Ovary (tissue), 9 donors: Measurements from ENCODE around the gene CCDC50. TPM values are rescaled to one million over a fixed set of nuclear protein-coding genes. Genes with fewer than 3 reads are reported as not detected.

Experiments used
- DNase-seq, 5 donors: peaks; one replicate each; pipeline ENCODE4 v3.0.0-alpha.2; 2019 to 2020
- H3K27ac ChIP-seq, 2 donors: fragments of 200-600 bp; one replicate each; pipeline versions ENCODE4 v1.5.1 to v1.8.0; 2019 to 2022
- H3K27me3 ChIP-seq: fragments of 200-600 bp; one replicate; pipeline ENCODE4 v1.8.0; 2022
- H3K36me3 ChIP-seq: fragments of 200-600 bp; sonication (generic); one replicate; pipeline ENCODE4 v1.5.1; 2019
- H3K4me1 ChIP-seq: one replicate; pipeline ENCODE4 v1.8.1; 2013; ENCODE audit warnings: mild to moderate bottlenecking, moderate library complexity; ENCODE audit not compliant: insufficient read depth
- H3K4me3 ChIP-seq: fragments of 200-600 bp; sonication (generic); one replicate; pipeline ENCODE4 v1.5.1; 2017
- H3K9me3 ChIP-seq, 2 donors: fragments of 200-600 bp in 1 of 2; sonication (generic) in 1 of 2; one replicate each; pipeline versions ENCODE4 v1.5.1 to v1.8.1; 2013 to 2019; ENCODE audit warnings: mild to moderate bottlenecking in 1 of 2, moderate library complexity in 1 of 2
- CTCF ChIP-seq, 3 donors: fragments of 450-650 bp in 2 of 3; fragments of 200-600 bp in 1 of 3; IDR thresholded peaks; one replicate each; pipeline versions ENCODE4 v1.5.1 to v1.8.0; 2016 to 2022; ENCODE audit warnings: antibody characterized with exemption in 3 of 3, mild to moderate bottlenecking in 1 of 3
- EP300 ChIP-seq: sonication (generic); formaldehyde crosslinking; IDR thresholded peaks from one replicate; pipeline ENCODE4 v1.6.1; 2017; ENCODE audit warnings: antibody characterized with exemption
- POLR2A ChIP-seq: fragments of 450-650 bp; IDR thresholded peaks from one replicate; pipeline ENCODE4 v1.6.1; 2017; ENCODE audit warnings: antibody characterized with exemption, mild to moderate bottlenecking, moderate library complexity
- WGBS, 3 donors: extraction: QIAGEN DNeasy Blood & Tissue Kit in 1 of 3; methylation state at CpG; one replicate each; pipeline versions ENCODE4 v1.1.5 to v1.1.7; 2013 to 2017; 5-methylcytosine and 5-hydroxymethylcytosine counted together
- intact Hi-C, 4 donors: fragments of 100-400 bp; cut with DNase I; formaldehyde crosslinking; loops; one replicate each; pipeline versions ENCODE4 v1.11.0 to v1.15.1; 2022 to 2023
- polyA plus RNA-seq, 2 donors: library from polyadenylated mRNA; stranded (reverse); fragments of 200-250 nt in 1 of 2; fragments of 350-450 nt in 1 of 2; fragmentation: Illumina TruSeq in 1 of 2; extraction: RNeasy Lipid Tissue Mini Kit (QIAGEN cat#74804) in 1 of 2; gene quantifications; one replicate each; pipeline ENCODE4 v1.2.3, GENCODE V29; 2013 to 2014
- total RNA-seq, 7 donors: library from RNA; depleted of rRNA in 2 of 7; stranded (reverse); fragments of >200 nt in 2 of 7; fragmentation: NEBNext Ultra II Directional in 3 of 7; extraction: Animal tissue kit (Norgen Biotek cat#: 25700) in 3 of 7; gene quantifications; one replicate each; pipeline versions ENCODE4 v1.1.0 to v1.2.4, GENCODE V29; 2016 to 2023
- donor health status: DM: no; HTN: no; CAD: no; lungs with moderate emphysema.
- donor health status: DM: no; HTN: no; CAD: no.
- donor health status: Bipolar disorder and iron deficiency.
- donor health status: DM: yes; HTN: yes; CAD: no.
- donor health status: DM: no; HTN: no; CAD: no.
- donor health status: DM: yes; HTN: yes; CAD: no.

Gene CCDC50
- total and polyA plus RNA-seq, 9 donors: 39.6 to 85.9 (median 75.2) TPM

- H3K4me3 ChIP-seq: no peak overlapping the region
- H3K27ac ChIP-seq: no peak overlapping the region
- DNase-seq: no peak
- intact Hi-C loops: no loop called here
- TF ChIP-seq EP300 (no peak), CTCF (IDR thresholded peaks at IDR 0.05) (no peak), POLR2A (no peak)
- H3K4me1 ChIP-seq: no peaks in the 10 kb centered on the region
- no peaks in the 10 kb centered on the region for H3K36me3 ChIP-seq
- no peaks in the 10 kb centered on the region for H3K27me3 ChIP-seq
- H3K9me3 ChIP-seq: no peaks in the 10 kb centered on the region
- WGBS, 3 donors: 63 to 79% (median 78%) methylated on average over 1 of the region's 1 CpG
These were observed 28.2 kb upstream of the CCDC50 start for GRCh38 chr3:191301017-191301416.

DNA sequence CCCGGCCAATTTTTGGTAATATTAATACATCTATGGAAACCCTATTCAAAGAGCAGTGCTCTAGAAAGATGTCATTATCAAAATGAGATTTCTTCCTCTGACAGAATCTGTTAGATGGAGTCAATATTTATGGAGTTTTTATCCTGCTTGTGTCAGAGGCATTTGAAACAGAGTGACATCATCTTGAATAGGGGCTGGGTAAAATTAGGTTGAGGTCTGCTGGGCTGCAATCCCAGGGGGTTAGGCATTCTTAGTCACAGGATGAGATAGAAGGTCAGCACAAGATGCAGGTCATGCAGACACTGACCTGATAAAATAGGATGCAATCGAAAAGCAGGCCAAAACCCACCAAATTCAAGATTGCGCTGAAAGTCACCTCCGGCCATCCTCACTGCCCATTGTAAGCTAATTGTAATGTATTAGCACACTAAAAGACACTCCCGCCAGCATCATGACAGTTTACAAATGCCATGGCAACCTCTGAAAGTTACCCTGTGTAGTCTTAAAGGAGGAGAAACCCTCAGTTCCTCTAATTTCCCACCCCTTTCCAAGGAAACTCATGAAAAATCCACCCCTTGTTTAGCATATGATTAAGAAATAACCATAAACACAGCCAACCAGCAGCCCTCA, 27.3 kb upstream of the CCDC50 start:
- Histone ChIP-seq H3K4me3 (no peak overlapping the region), H3K36me3 (no peaks in the 10 kb centered on the region), H3K27ac (no peak overlapping the region), H3K4me1 (no peaks in the 10 kb centered on the region), H3K9me3 (no peaks in the 10 kb centered on the region), H3K27me3 (no peaks in the 10 kb centered on the region)
- DNase-seq: no peak
- TF ChIP-seq CTCF (IDR thresholded peaks at IDR 0.05) (no peak), POLR2A (no peak), EP300 (no peak)
- intact Hi-C loops: no loop called here
- WGBS, 3 donors: 92 to 99% (median 93%) methylated on average over 5 of the region's 5 CpGs

GRCh38 chr3:191302451-191302850, 26.7 kb upstream of the CCDC50 start:
- Histone ChIP-seq H3K4me3 (no peak overlapping the region), H3K27me3 (no peaks in the 10 kb centered on the region), H3K9me3 (no peaks in the 10 kb centered on the region), H3K4me1 (no peaks in the 10 kb centered on the region), H3K36me3 (no peaks in the 10 kb centered on the region), H3K27ac (no peak overlapping the region)
- TF ChIP-seq POLR2A: no peak
- no peak for TF ChIP-seq CTCF (IDR thresholded peaks at IDR 0.05)
- no peak for TF ChIP-seq EP300
- intact Hi-C loops: no loop called here
- DNase-seq: no peak
- 65 to 76% (median 74%) methylated on average over 2 of the region's 2 CpGs for WGBS, 3 donors

DNA sequence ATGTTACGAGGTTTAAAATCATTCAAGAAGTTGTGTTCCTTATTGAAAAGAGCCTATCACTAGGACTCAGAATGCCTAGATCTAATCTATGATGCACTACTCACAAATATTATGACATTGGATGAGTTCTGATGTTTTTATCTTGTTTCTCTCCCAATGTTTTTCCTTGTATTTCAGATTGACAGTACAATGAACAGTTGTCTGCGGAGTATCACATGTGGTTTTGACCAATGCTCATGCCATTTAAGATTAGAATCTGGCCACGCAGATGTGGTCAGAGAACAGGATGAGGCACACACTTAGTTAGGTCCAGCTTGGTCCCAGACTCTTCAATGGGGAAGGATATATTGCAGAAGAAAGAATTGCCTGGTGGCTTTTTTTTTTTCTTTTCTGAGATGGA, 25.6 kb upstream of the CCDC50 start:
- TF ChIP-seq CTCF (IDR thresholded peaks at IDR 0.05) (no peak), POLR2A (no peak), EP300 (no peak)
- H3K27ac ChIP-seq: no peak overlapping the region
- no peak for DNase-seq
- no peaks in the 10 kb centered on the region for H3K36me3 ChIP-seq
- no peaks in the 10 kb centered on the region for H3K9me3 ChIP-seq
- 78 to 87% (median 83%) methylated on average over 3 of the region's 3 CpGs for WGBS, 3 donors
- H3K4me3 ChIP-seq: no peak overlapping the region
- no peaks in the 10 kb centered on the region for H3K4me1 ChIP-seq
- intact Hi-C loops: no loop called here
- H3K27me3 ChIP-seq: no peaks in the 10 kb centered on the region
